Mesodermal cell (in vitro differentiated cells): ENCODE data around the gene FHIT.
"Not testable (repeated sequence)": the region's sequence is repeated elsewhere in the genome, so short reads cannot be mapped to it uniquely, and the experiment has no call there.

ENCODE experiments used
- H3K27ac ChIP-seq: 2 replicates; pipeline ENCODE4 v1.7.0; 2013; ENCODE audit warnings: mild to moderate bottlenecking, low read depth, low read length, moderate library complexity; ENCODE audit not compliant: severe bottlenecking
- H3K36me3 ChIP-seq: 2 replicates; pipeline ENCODE4 v1.7.1; 2013; ENCODE audit warnings: mild to moderate bottlenecking, low read length, moderate library complexity; ENCODE audit not compliant: control insufficient read depth, insufficient read depth
- H3K4me1 ChIP-seq: one replicate; pipeline ENCODE4 v1.7.1; 2013; ENCODE audit warnings: mild to moderate bottlenecking, low read length; ENCODE audit not compliant: insufficient read depth, control insufficient read depth, poor library complexity, severe bottlenecking
- H3K4me3 ChIP-seq: 2 replicates; pipeline ENCODE4 v1.7.0; 2013; ENCODE audit warnings: low read length, control low read depth, mild to moderate bottlenecking; ENCODE audit not compliant: insufficient read depth, poor library complexity, severe bottlenecking; ENCODE audit errors: extremely low read depth
- H3K9me3 ChIP-seq: 2 replicates; pipeline ENCODE4 v1.7.1; 2013; ENCODE audit warnings: mild to moderate bottlenecking, low read length, moderate library complexity; ENCODE audit not compliant: control insufficient read depth
- WGBS, 2 experiments: methylation state at CpG; one replicate each; pipeline ENCODE4 v1.1.5; 2013; ENCODE audit warnings: missing lambda C conversion rate in 2 of 2; ENCODE audit not compliant: insufficient coverage in 2 of 2; 5-methylcytosine and 5-hydroxymethylcytosine counted together

FHIT gene

GRCh38 chr3:61199843-61200242 is 51.4 kb downstream of the FHIT start:
- H3K36me3 ChIP-seq: no peaks in the 10 kb centered on the region
- no peaks in the 10 kb centered on the region for H3K9me3 ChIP-seq
- no peak overlapping the region for H3K4me3 ChIP-seq
- WGBS, 2 experiments: 100% methylated on average over 1 of the region's 2 CpGs; no CpG with 5 or more reads in 1 of the 2 experiments
- no peaks in the 10 kb centered on the region for H3K4me1 ChIP-seq
- no peak overlapping the region for H3K27ac ChIP-seq

- Histone ChIP-seq H3K36me3 (no peaks in the 10 kb centered on the region), H3K4me3 (no peak overlapping the region), H3K27ac (no peak overlapping the region), H3K4me1 (no peaks in the 10 kb centered on the region), H3K9me3 (no peaks in the 10 kb centered on the region)
- no CpG with 5 or more reads among the region's 4 CpGs for WGBS, 2 experiments
Measured at GRCh38 chr3:61194892-61195538, 56.2 kb downstream of the FHIT start.

GRCh38 chr3:61192222-61192621 is 59.0 kb downstream of the FHIT start:
- no peaks in the 10 kb centered on the region for H3K36me3 ChIP-seq

GRCh38 chr3:61190205-61190604 is 61.0 kb downstream of the FHIT start:
- H3K4me1 ChIP-seq, H3K4me3 ChIP-seq, H3K36me3 ChIP-seq, H3K9me3 ChIP-seq, H3K27ac ChIP-seq: not testable (repeated sequence)
- no CpG with 5 or more reads among the region's 1 CpG for WGBS, 2 experiments

More at GRCh38 chr3:61192222-61192621, 59.0 kb downstream of the FHIT start:
- H3K4me1 ChIP-seq: no peaks in the 10 kb centered on the region
- no peak overlapping the region for H3K4me3 ChIP-seq
- no peaks in the 10 kb centered on the region for H3K9me3 ChIP-seq
- no peak overlapping the region for H3K27ac ChIP-seq

GRCh38 chr3:61186030-61186429 is 65.2 kb downstream of the FHIT start:
- Histone ChIP-seq H3K36me3 (no peaks in the 10 kb centered on the region), H3K9me3 (no peaks in the 10 kb centered on the region), H3K4me3 (no peak overlapping the region), H3K4me1 (peaks cover 6% of the 10 kb centered on the region), H3K27ac (no peak overlapping the region)
- 95 to 100% methylated on average over 1 to 2 of the region's 3 CpGs for WGBS, 2 experiments

- Histone ChIP-seq H3K9me3 (no peaks in the 10 kb centered on the region), H3K4me1 (peaks cover 6% of the 10 kb centered on the region), H3K4me3 (no peak overlapping the region), H3K27ac (no peak overlapping the region), H3K36me3 (no peaks in the 10 kb centered on the region)
- 67 to 87% methylated on average over 1 to 3 of the region's 4 CpGs for WGBS, 2 experiments
Measured at GRCh38 chr3:61184956-61185355, 66.3 kb downstream of the FHIT start.

- Histone ChIP-seq H3K4me3 (no peak overlapping the region), H3K27ac (no peak overlapping the region), H3K4me1 (peaks cover 6% of the 10 kb centered on the region), H3K9me3 (no peaks in the 10 kb centered on the region), H3K36me3 (no peaks in the 10 kb centered on the region)
Measured at GRCh38 chr3:61182662-61183061, 68.6 kb downstream of the FHIT start.

- Histone ChIP-seq H3K4me1 (peaks cover 6% of the 10 kb centered on the region), H3K9me3 (no peaks in the 10 kb centered on the region), H3K27ac (no peak overlapping the region), H3K36me3 (no peaks in the 10 kb centered on the region), H3K4me3 (no peak overlapping the region)
- WGBS, 2 experiments: 100% methylated on average over 1 of the region's 2 CpGs
Measured at GRCh38 chr3:61181874-61182273, 69.4 kb downstream of the FHIT start.

GRCh38 chr3:61180206-61180605 is 71.0 kb downstream of the FHIT start:
- Histone ChIP-seq H3K4me1 (peaks cover 6% of the 10 kb centered on the region), H3K4me3 (no peak overlapping the region), H3K36me3 (no peaks in the 10 kb centered on the region), H3K9me3 (no peaks in the 10 kb centered on the region), H3K27ac (no peak overlapping the region)
- whole genome bisulfite sequencing, 2 experiments: no CpG with 5 or more reads among the region's 2 CpGs

GRCh38 chr3:61178167-61178566 is 73.1 kb downstream of the FHIT start:
- no peaks in the 10 kb centered on the region for H3K36me3 ChIP-seq
- H3K4me1 ChIP-seq: peaks cover 6% of the 10 kb centered on the region
- H3K27ac ChIP-seq: no peak overlapping the region
- 93 to 100% methylated on average over 1 to 2 of the region's 3 CpGs for WGBS, 2 experiments
- no peak overlapping the region for H3K4me3 ChIP-seq
- H3K9me3 ChIP-seq: no peaks in the 10 kb centered on the region

GRCh38 chr3:61177450-61177849 is 73.8 kb downstream of the FHIT start:
- Histone ChIP-seq H3K9me3 (no peaks in the 10 kb centered on the region), H3K4me1 (peaks cover 11% of the 10 kb centered on the region), H3K4me3 (no peak overlapping the region), H3K36me3 (no peaks in the 10 kb centered on the region), H3K27ac (no peak overlapping the region)
- WGBS, 2 experiments: 100% methylated on average over 2 of the region's 2 CpGs; no CpG with 5 or more reads in 1 of the 2 experiments
